Large intestine (tissue), 3 donors: ENCODE data around the gene SBNO2. TPM values are rescaled to one million over a fixed set of nuclear protein-coding genes. Genes with fewer than 3 reads are reported as not detected.

ENCODE experiments used
- DNase-seq, 2 donors: peaks; one replicate each; pipeline versions ENCODE4 v3.0.0 to v3.0.0-alpha.2; 2013
- H3K27ac ChIP-seq: one replicate; pipeline ENCODE4 v1.5.1; 2013; ENCODE audit warnings: low read length
- H3K27me3 ChIP-seq: 2 replicates; pipeline ENCODE4 v1.6.1; 2013; ENCODE audit warnings: low read length; ENCODE audit not compliant: control insufficient read depth, insufficient read depth
- H3K36me3 ChIP-seq: 2 replicates; pipeline ENCODE4 v1.6.1; 2013; ENCODE audit warnings: low read length; ENCODE audit not compliant: control insufficient read depth, insufficient read depth
- H3K4me1 ChIP-seq: one replicate; pipeline ENCODE4 v1.6.1; 2013; ENCODE audit warnings: low read length; ENCODE audit not compliant: control insufficient read depth, insufficient read depth
- H3K4me3 ChIP-seq: one replicate; pipeline ENCODE4 v1.5.1; 2013; ENCODE audit warnings: low read length
- H3K9me3 ChIP-seq: one replicate; pipeline ENCODE4 v1.6.1; 2013; ENCODE audit warnings: mild to moderate bottlenecking, low read depth, low read length, moderate library complexity; ENCODE audit not compliant: control insufficient read depth
- WGBS: methylation state at CpG from one replicate; pipeline ENCODE4 v1.1.5; 2013; ENCODE audit warnings: low lambda C conversion rate; ENCODE audit not compliant: insufficient coverage; 5-methylcytosine and 5-hydroxymethylcytosine counted together
- polyA plus RNA-seq: library from polyadenylated mRNA; unstranded; fragments of 120-200 nt; gene quantifications from one replicate; pipeline ENCODE4 v1.2.1, GENCODE V29; 2013

Gene SBNO2
- polyA plus RNA-seq, 1 donor = 25.1 TPM

GRCh38 chr19:1082165-1082927 lies 91.7 kb downstream of the SBNO2 start:
- Histone ChIP-seq H3K27ac (peak overlapping the region; percentile 69), H3K27me3 (peaks cover 5% of the 10 kb centered on the region), H3K9me3 (peaks cover 30% of the 10 kb centered on the region), H3K4me3 (peak overlapping the region; percentile 50), H3K4me1 (peaks cover 21% of the 10 kb centered on the region), H3K36me3 (peaks cover 15% of the 10 kb centered on the region)
- no CpG with 5 or more reads among the region's 51 CpGs for WGBS
- peak; percentile 89 to 91 for DNase-seq

- peak overlapping the region; percentile 32 for H3K4me3 ChIP-seq
- H3K4me1 ChIP-seq = peaks cover 21% of the 10 kb centered on the region
- H3K36me3 ChIP-seq = peaks cover 10% of the 10 kb centered on the region
- H3K9me3 ChIP-seq = peaks cover 30% of the 10 kb centered on the region
- no peak overlapping the region for H3K27ac ChIP-seq
- DNase-seq = no peak
- peaks cover 5% of the 10 kb centered on the region for H3K27me3 ChIP-seq
- no CpG with 5 or more reads among the region's 58 CpGs for WGBS
Observed at GRCh38 chr19:1081301-1082164, 92.5 kb downstream of the SBNO2 start.

- no peak for DNase-seq
- Histone ChIP-seq H3K9me3 (peaks cover 25% of the 10 kb centered on the region), H3K27ac (no peak overlapping the region), H3K27me3 (peaks cover 5% of the 10 kb centered on the region), H3K4me3 (no peak overlapping the region), H3K4me1 (peaks cover 21% of the 10 kb centered on the region), H3K36me3 (peaks cover 2% of the 10 kb centered on the region)
- no CpG with 5 or more reads among the region's 50 CpGs for WGBS
Observed at GRCh38 chr19:1080360-1081161, 93.5 kb downstream of the SBNO2 start.

- peaks cover 21% of the 10 kb centered on the region for H3K4me1 ChIP-seq
- H3K27me3 ChIP-seq = peaks cover 5% of the 10 kb centered on the region
- no peaks in the 10 kb centered on the region for H3K36me3 ChIP-seq
- H3K27ac ChIP-seq = no peak overlapping the region
- no peak overlapping the region for H3K4me3 ChIP-seq
- peaks cover 24% of the 10 kb centered on the region for H3K9me3 ChIP-seq
- WGBS = no CpG with 5 or more reads among the region's 45 CpGs
- DNase-seq = no peak
Observed at GRCh38 chr19:1079566-1080111, 94.4 kb downstream of the SBNO2 start.

- DNase-seq = no peak
Observed at GRCh38 chr19:1076951-1077350, 97.1 kb downstream of the SBNO2 start.

GRCh38 chr19:1076046-1076386 lies 98.1 kb downstream of the SBNO2 start:
- Histone ChIP-seq H3K27ac (no peak overlapping the region), H3K4me1 (no peaks in the 10 kb centered on the region), H3K9me3 (peaks cover 17% of the 10 kb centered on the region), H3K36me3 (no peaks in the 10 kb centered on the region), H3K27me3 (peaks cover 25% of the 10 kb centered on the region), H3K4me3 (no peak overlapping the region)
- no CpG with 5 or more reads among the region's 4 CpGs for WGBS
- no peak for DNase-seq

More at GRCh38 chr19:1076951-1077350, 97.1 kb downstream of the SBNO2 start:
- Histone ChIP-seq H3K4me3 (no peak overlapping the region), H3K27me3 (peaks cover 22% of the 10 kb centered on the region), H3K36me3 (no peaks in the 10 kb centered on the region), H3K9me3 (peaks cover 24% of the 10 kb centered on the region), H3K27ac (no peak overlapping the region), H3K4me1 (peaks cover 5% of the 10 kb centered on the region)
- WGBS = no CpG with 5 or more reads among the region's 16 CpGs

GRCh38 chr19:1074544-1075283 lies 99.4 kb downstream of the SBNO2 start:
- H3K27ac ChIP-seq = no peak overlapping the region
- no peaks in the 10 kb centered on the region for H3K4me1 ChIP-seq
- peaks cover 37% of the 10 kb centered on the region for H3K27me3 ChIP-seq
- DNase-seq = no peak
- H3K9me3 ChIP-seq = peaks cover 4% of the 10 kb centered on the region
- WGBS = no CpG with 5 or more reads among the region's 54 CpGs
- H3K4me3 ChIP-seq = no peak overlapping the region
- H3K36me3 ChIP-seq = no peaks in the 10 kb centered on the region

GRCh38 chr19:1073956-1074517 lies 100.0 kb downstream of the SBNO2 start:
- Histone ChIP-seq H3K9me3 (peaks cover 2% of the 10 kb centered on the region), H3K36me3 (no peaks in the 10 kb centered on the region), H3K4me3 (no peak overlapping the region), H3K27ac (no peak overlapping the region), H3K4me1 (no peaks in the 10 kb centered on the region), H3K27me3 (peaks cover 44% of the 10 kb centered on the region)
- no peak for DNase-seq
- WGBS = no CpG with 5 or more reads among the region's 28 CpGs

- Histone ChIP-seq H3K36me3 (no peaks in the 10 kb centered on the region), H3K27me3 (peaks cover 51% of the 10 kb centered on the region), H3K4me1 (no peaks in the 10 kb centered on the region), H3K4me3 (no peak overlapping the region), H3K9me3 (peaks cover 7% of the 10 kb centered on the region), H3K27ac (no peak overlapping the region)
- DNase-seq = no peak
- WGBS = no CpG with 5 or more reads among the region's 30 CpGs
Observed at GRCh38 chr19:1073063-1073955, 100.8 kb downstream of the SBNO2 start.
